GM19025 (cell line): ENCODE measurements around the gene SPTBN4.
"Not testable (repeated sequence)": the region's sequence is repeated elsewhere in the genome, so short reads cannot be mapped to it uniquely, and the experiment has no call there.

Experiments used
- ATAC-seq: cut with Tn5 transposase; IDR thresholded peaks from one replicate; pipeline ENCODE4 v1.9.1; 2021; ENCODE audit warnings: mild to moderate bottlenecking, low read depth, moderate library complexity; ENCODE audit not compliant: unreplicated experiment

SPTBN4 gene

DNA sequence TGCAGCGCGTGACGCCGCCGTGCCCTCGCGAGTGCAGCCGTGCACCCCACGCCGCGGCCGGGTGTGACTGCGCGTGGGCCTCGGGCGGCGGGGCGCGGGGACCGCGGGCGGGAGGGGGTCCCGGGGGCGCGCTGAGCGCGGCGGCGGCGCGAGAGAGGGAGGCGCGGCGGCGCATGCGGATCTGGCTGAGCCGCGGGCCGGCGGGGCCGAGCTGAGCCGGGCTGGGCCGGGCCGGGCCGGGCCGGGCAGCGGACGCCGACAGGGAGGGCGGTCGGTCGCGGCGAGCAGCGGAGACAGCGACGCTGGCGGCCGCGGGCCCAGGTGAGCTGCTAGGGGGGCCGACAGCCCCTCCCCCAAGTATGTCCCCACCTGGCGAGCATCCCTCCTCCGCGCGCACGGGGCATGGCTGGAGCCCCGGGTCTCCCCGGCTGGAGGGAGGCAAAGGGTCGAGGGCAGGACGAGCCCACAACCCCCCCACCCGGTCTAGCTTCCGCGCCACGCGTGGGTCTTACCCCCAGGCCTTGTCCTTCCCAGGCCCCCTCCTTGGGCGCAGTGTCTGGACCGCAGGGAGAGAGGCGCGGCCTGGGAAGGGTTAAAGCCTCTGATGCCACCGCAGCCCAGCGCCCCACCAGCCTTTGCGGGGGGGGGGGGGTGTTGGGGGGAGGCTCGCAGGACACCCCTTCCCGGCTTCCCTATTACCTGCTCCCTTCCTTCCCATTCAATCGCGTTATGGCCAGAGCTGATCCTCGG lies at the start of gene SPTBN4:
SPTBN4 (plus strand) TSS at position 17 of the 750 bp plus-strand sequence. CDS start 5,621 bp downstream, outside the sequence.
- no peak for ATAC-seq

DNA sequence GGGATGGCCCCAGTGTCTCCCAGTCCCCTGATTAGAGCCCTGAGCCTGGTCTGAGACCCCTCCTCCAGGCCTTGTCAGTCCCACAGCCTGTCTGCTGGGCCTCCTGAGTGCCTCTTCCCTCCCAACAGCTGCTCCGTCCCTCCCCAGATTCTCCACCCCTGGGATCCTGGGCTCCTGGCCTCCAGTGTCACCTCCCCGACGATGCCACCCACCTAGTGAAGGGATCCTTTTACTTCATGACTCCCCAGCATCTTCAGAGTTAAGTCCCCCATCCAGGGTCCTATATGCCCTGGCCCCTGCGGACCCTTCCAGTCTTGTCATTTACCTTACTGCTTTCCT lies 49.2 kb upstream of the SPTBN4 start:
- no peak for ATAC-seq

DNA sequence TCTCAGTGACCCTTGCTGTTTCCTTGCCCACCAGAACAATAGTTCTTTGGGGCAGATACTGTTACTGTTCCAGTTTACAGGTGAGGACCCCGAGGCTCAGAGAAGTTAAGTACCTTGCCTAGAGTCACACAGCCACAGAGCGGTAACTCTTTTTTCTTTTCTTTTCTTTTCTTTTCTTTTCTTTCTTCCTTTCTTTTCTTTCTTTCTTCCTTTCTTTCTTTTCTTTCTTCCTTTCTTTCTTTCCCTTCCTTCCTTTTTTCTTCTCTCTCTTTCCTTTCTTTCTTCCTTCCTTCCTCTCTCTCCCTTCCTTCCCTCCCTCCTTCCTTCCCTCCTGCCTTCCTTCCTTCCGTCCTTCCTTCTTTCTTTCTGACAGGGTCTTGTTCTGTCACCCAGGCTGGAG lies 48.8 kb upstream of the SPTBN4 start:
- ATAC-seq, result no peak

DNA sequence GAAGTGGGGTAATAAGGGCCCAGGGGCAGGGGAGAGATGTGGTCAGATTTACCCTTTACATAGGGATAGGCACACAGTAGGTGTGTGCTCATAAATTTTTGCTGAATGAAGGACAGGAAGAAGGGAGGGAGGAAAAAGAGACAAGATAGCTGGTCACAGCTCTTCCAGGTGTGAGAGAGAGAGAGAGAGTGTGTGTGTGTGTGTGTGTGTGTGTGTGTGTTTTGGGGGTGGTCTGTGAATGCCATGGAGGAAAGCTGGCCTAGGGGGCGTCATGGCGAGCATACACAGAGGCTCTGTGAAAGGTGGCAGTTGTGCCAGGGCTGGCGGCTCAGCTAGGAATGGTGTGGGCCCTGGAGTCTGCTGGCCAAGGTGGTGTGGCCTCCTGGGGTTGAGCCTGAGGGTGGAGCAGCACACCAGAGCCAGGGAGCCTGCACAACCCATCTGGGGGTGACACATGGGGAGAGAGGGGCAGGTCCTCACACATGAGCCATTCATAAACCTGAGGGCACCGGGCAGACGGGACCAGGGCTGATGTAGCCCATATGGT lies 47.7 kb upstream of the SPTBN4 start:
- no peak for ATAC-seq

DNA sequence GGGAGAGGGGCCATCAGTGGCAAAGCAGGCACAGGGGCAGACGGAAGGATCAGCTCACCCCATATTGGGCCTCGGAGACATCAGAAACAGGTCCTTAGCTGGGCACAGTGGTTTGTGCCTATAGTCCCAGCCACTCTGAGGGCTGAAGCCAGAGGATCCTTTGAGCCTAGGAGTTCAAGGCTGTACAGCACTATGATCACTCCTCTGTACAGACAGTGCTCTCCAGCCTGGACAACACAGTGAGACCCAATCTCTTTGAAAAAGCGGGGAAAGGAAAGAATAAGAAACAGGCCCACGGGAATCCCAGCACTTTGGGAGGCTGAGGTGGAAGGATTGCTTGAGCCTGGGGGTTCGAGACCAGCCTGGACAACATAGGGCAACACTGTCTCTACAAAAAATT lies 47.0 kb upstream of the SPTBN4 start:
- no peak for ATAC-seq

DNA sequence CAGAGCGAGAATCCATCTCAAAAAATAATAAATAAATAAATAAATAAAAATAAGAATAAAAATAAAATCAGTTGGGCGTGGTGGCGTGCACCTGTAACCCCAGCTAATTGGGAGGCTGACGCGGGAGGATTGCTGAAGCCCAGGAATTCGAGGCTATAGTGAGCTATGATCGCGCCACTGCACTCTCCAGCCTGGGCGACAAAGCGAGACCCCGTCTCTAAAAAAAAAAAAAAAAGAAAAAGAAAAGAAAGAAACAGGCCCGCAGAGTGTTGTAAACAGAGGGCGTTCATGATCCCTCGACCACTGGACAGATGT lies 46.4 kb upstream of the SPTBN4 start:
- ATAC-seq, result no peak

DNA sequence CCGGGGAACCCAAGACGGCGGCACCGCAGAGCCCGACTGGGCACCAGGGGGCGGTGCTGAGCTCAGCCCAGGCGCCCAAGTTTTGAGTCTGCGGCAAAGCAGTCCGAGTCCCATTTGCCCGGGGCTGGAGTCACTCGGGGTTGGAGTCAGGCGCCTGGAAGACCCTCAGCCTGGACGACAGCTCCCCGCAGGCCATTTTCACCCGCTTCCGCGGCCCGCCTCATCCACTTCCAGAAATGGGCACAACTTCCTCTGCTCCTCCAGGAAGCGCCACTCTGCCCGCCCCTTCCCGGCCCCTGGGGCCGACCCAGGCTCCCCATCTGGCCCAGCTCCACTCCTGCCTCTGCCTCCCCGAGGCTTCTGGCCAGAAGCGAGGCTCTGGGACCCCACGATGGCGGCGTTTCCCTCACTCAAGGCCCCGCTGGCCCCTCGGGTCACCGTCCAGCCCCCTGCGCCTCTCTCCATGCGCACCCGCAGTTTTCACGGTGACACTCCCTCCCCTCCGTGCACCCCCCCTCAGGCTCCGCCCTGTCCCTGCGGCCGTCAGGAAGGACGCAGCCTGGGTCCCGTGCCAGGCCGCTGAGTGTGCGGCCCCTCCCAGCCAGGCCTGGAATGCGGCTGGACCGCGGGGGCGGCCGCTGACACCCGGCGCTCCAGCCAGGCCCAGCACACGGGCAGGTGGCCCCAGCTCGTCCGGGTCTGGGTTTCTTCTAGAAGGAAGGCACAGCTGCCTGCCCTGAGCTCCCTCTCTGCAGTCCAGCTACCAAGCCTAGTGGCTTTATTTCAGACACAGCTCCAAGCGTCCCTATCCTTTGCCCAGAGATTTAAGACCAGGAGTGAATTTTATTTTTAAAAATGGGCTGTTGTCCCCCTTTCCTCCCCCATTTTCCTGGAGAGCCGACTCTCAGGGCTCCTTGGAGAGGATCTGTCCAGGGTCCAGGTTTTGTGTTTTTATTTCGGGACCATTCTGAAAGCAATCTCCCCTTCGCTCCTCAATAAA lies 45.7 kb upstream of the SPTBN4 start:
- peak; percentile 37 for ATAC-seq

DNA sequence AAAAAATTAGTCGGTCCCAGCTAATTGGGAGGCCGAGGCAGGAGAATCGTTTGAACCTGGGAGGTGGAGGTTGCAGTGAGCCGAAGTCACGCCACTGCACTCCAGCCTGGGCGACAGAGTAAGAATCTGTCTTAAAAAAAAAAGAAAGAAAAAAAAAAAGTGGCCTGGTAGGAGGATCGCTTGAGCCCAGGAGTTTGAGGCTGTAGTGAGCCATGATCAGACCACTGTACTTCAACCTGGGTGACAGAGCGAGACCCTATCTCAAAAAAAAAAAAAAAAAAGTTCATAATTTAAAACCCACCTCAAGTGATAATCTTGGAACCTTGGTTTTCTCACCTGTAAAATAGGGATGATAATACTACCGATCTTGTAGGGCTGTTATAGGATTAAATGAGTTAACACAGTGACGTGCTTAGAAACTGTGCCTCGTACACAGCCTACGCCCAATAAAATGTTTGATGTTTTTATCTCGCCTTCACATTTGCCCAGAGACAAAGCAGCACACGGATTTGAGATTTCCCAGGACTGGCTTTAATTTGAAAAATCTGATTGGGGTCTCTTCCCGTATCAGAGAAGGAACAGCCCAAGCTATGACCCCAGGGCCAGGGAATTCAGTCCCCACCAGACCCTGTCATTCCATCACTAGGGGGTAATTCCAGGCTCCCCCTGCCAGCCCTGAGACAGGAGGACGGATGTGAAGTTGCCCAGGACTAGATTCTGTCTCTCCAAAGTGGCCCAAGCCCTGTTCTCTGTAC lies 44.6 kb upstream of the SPTBN4 start:
- no peak for ATAC-seq

DNA sequence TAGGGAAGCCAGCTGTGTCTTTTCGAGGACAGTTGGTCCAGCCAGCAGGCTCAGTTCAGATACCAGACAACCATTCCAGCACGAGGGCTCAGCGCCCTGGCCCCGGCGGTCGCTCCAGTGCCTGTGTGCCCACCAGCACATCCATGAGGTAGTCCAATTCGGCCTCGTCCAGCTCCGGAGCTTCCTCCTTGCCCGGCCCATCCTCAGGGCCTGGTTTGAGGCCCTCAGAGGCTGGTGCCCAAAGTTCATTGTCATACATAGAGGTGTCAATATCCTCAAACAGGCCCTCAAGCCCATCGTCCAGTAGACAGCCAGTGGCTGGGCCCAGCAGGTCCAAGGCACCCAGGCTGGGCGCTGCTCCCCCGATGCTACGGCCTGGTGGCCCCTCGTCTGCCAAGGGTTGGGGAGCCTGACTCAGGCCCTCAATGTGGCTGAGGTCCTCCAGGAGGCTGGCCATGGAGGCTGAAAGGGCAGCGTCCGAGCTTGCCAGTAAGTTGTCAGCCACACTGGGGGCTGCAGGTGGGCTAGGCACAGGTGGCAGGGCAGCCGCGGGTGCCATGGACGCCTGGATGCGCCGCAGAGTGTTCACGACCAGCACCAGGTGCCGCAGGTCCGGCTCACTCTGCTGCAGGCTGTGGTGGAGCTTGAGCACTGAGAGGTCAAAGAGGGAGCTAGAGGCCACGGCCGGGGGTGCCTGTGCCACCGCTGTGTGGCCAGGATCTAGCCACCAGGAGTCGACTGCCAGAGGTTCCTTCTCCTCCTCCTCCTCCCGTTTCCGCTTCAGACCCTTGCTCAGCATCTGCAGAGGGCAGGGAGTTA lies 43.8 kb upstream of the SPTBN4 start:
- ATAC-seq, result no peak

DNA sequence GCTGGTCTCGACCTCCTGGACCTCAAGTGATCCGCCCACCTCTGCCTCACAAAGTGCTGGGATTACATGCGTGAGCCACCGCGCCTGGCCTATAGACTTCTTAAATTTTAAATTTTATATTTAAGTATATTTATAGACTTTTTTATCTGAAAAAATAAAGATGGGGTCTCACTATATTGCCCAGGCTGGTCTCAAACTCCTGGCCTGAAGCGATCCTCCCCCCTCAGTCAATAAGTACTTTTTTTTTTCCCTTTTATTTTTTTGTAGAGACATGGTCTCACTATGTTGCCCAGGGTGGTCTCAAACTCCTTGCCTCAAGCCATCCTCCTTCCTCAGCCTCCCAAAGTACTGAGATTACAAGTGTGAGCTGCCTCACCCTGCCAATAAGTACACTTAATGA lies 42.9 kb upstream of the SPTBN4 start:
- ATAC-seq, result no peak

DNA sequence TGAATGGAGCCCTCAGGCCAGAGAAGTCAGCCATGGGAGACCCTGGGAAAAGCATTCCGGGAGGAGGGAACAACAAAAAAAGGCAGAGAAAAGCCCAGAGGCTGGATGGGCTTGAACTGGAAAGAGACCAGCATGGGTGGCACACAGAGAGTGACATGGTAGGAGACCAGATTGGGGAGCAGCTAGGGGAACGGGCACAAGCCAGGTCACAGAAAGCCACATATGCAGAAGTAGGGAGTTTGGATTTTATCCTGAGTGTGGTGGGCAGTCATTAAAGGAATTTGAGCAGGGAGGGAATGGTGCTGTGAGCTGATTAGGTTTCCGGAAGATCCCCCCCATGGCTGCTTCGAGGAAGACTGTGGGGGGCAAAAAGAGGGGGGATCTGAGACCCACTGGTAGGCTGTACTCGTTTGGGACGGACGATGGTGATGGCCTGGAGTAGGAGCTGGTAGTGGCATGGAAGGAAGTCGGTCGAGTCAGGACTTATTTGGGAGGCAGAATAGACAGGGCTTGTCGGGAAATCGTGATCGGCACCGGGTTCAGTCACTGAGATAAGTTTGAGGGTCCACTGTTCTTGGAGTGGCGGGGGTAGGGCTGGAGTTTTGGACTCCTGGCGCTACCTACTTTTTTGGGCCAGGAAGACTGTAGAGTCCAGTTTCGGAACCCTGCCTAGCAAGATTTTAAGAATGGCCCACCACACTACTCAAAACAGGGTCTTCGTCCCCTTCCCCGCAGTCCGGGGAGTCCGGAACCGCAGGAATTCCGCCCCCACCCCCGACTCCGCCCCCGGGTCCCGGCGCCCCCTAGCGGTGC lies 42.0 kb upstream of the SPTBN4 start:
- ATAC-seq, result no peak

DNA sequence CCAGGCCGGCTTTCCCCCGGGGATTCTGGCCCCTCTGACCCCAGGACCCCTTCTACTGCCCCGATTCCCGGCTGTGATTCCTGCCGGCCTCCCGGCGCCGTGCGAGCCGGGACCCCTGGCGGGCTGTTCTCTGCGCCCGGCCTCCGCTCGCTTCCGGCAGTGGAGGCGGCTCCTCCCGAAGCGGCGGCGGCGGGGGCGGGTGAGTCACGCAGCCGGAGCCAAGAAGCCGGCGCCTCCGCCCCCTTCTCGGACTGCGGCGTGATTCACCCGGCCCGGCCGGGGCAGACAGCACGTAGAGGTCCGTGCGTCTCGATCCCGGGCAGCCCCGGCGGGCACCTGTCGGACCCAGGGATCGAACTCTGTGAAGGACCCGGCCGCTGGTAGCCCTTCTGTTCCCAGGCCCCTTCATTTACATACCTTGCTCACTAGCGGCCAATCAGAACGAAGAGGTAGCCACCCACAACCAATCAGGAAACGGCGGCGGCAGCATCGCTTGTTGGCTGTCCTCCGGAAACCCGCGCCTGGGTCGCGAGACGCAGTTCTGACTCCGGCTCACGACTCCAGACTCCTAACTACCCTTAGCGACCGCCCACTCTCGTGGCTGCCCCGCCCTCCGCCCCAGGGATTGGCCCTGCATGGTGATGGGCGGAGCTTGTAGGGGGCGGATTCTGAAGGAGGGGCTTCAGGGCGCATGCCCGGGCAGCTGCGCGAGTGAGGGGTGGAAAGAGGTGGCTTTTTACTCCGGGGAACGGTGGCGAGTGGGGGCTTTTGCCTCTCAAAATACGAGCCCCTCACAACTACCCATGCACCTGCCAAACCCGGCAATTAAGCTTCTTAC lies 41.1 kb upstream of the SPTBN4 start, which contains the start of gene SERTAD1:
SERTAD1 (minus strand) TSS at position 543 of the 838 bp plus-strand sequence. CDS start 2,446 bp downstream, outside the sequence.
- ATAC-seq, result peak; percentile 79

DNA sequence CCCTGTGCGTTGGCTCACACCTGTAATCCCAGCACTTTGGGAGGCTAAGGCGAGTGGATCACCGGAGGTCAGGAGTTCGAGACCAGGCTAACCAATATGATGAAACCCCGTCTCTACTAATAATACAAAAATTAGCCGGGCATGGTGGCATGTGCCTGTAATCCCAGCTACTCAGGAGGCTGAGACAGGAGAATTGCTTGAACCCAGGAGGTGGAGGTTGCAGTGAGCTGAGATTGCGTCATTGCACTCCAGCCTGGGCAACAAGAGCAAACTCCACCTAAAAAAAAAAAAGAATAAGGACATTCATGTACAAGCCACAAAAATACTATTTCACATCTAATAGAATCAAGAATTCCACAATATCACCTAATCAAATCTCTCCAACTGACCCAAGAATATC lies 38.6 kb upstream of the SPTBN4 start:
- ATAC-seq, result not testable (repeated sequence)

DNA sequence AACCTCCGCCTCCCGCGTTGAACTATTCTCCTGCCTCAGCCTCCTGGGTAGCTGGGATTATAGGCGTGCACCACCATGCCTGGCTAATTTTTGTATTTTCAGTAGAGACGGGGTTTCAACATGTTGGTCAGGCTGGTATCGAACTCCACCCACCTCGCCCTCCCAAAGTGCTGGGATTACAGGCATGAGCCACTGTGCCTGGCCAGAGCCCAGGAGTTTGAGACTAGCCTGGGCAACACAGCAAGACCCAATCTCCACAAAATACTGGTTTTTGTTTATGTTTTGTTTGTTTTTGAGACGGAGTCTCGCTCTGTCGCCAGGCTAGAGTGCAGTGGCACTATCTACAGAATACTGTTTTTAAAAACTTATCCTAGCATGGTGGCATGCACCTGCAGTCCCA lies 36.6 kb upstream of the SPTBN4 start:
- not testable (repeated sequence) for ATAC-seq

DNA sequence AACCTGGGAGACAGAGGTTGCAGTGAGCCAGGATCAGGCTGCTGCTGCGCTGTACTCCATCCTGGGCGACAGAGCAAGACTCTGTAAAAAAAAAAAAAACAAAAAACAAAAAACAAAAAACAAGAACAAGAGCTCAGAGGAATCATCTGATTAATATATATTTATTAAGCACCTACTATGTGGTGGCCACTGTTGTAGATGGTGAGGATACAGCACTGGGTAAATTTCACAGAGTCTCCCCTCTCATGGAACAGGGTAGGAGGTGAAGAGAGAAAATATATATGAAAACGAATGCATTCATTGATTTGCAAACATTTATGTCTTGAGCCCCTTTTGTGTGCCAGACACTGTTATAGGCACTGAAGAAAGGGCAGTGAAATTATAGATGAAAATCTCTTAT lies 35.1 kb upstream of the SPTBN4 start:
- ATAC-seq, result no peak

DNA sequence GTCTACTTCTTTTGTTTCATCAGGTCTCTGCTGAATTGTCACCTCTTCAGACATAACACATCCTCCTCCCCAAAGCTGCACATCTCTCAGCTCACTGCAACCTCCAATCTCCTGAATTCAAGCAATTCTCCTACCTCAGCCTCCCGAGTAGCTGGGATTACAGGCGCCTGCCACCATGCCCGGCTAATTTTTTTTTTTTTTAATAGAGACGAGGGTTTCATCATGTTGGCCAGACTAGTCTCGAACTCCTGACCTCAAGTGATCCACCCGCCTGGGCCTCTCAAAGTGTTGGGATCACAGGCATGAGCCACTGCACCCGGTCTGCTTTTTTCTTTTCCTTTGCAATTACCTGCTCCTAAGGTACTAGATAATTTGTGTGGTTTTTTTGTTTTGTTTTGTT lies 34.0 kb upstream of the SPTBN4 start:
- ATAC-seq, result not testable (repeated sequence)

DNA sequence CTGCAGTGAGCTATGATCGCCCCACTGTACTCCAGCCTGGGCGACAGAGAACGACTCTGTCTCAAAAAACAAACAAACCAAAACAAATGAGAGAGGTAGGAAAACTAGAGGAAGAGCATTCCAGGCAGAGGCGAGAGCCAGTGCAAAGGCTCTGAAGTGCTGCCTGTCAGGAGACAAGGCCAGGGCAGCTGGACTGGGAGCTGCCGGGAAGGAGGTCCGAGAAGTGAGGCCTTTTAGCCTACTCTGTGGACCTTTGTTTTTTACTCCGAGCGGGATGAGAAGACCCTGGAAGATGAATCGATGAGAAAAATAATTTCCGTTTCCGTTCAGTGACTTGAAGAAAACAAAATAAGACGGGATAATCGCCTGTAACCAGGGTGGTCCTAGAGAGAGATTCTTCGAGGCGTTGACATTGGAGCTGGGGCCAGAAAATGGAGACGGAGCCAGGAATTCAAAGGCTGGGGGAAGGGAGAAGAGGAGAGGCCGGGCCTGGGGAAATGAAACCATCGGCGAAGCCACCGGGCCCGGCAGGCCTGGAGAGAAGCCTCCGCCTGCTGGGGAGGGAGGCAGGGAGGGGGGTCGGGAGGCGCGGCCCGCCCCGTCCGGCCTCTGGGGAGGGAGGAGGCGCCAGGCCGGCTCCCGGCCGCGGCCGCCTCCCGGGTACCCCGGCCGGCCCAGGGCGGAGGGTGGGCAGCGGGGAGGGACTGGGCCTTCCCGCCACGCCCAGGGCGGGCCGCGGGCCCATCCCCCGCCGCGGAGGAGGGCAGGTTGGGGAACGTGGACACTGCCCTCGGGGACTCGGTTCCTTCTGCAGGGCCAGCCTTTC lies 33.2 kb upstream of the SPTBN4 start:
- ATAC-seq, result peak; percentile 72
